Spleen (tissue), 7 donors: Measurements from ENCODE around the gene ADGRV1.

Source experiments
- CTCF ChIP-seq, 11 experiments: fragments of 200-600 bp in 7 of 11; fragments of 450-650 bp in 4 of 11; sonication (generic) in 4 of 11; IDR thresholded peaks in 8 of 11; conservative IDR thresholded peaks in 3 of 11; 1 replicate in 7 of 11; 2 replicates in 4 of 11; pipeline versions ENCODE4 v1.4.0 to v1.8.0; 2016 to 2021; ENCODE audit warnings: antibody characterized with exemption in 11 of 11, inconsistent platforms in 4 of 11, mild to moderate bottlenecking in 1 of 11
- POLR2A ChIP-seq, 3 donors: fragments of 450-650 bp; IDR thresholded peaks; one replicate each; pipeline ENCODE4 v1.5.1; 2017; ENCODE audit warnings: antibody characterized with exemption in 3 of 3, mild to moderate bottlenecking in 1 of 3
- POLR2AphosphoS5 ChIP-seq, 3 donors: sonication (generic); formaldehyde crosslinking; IDR thresholded peaks; one replicate each; pipeline ENCODE4 v1.5.1; 2017; ENCODE audit warnings: antibody characterized with exemption in 3 of 3
- donor health status: DM: no; HTN: no; CAD: no; lungs with moderate emphysema.
- donor health status: DM: no; HTN: no; CAD: no.
- donor health status: DM: no; HTN: no; CAD: no.

- TF ChIP-seq CTCF (IDR thresholded peaks at IDR 0.05 in 8 of 11, conservative IDR thresholded peaks at IDR 0.05 in 3 of 11) = no peak
- no peak for TF ChIP-seq POLR2A (IDR thresholded peaks at IDR 0.05)
- no peak for TF ChIP-seq POLR2AphosphoS5 (IDR thresholded peaks at IDR 0.05)
These were observed 426.7 kb downstream of the ADGRV1 start for GRCh38 chr5:90985341-90985740.
